SJCRH30 (cell line): ENCODE measurements around the gene AP3B1. TPM values are rescaled to one million over a fixed set of nuclear protein-coding genes. Genes with fewer than 3 reads are reported as not detected.

ENCODE experiments used
- DNase-seq, 2 experiments: peaks; one replicate each; pipeline ENCODE4 v3.0.0-alpha.2; 2015 to 2020
- H3K27ac ChIP-seq: fragments of 250-450 bp; sonication (Bioruptor Pico); 2 replicates; pipeline ENCODE4 v1.5.1; 2020; ENCODE audit warnings: mild to moderate bottlenecking, moderate library complexity
- H3K27me3 ChIP-seq: fragments of 250-450 bp; sonication (Bioruptor Pico); 2 replicates; pipeline ENCODE4 v1.5.1; 2020; ENCODE audit warnings: mild to moderate bottlenecking, moderate library complexity
- H3K36me3 ChIP-seq: fragments of 250-450 bp; sonication (Bioruptor Pico); 2 replicates; pipeline ENCODE4 v1.5.1; 2020; ENCODE audit warnings: mild to moderate bottlenecking, moderate library complexity
- H3K4me1 ChIP-seq: fragments of 250-450 bp; sonication (Bioruptor Pico); 2 replicates; pipeline ENCODE4 v1.5.1; 2020; ENCODE audit warnings: mild to moderate bottlenecking, moderate library complexity
- H3K4me3 ChIP-seq: fragments of 250-450 bp; sonication (Bioruptor Pico); 2 replicates; pipeline ENCODE4 v1.5.1; 2020; ENCODE audit warnings: mild to moderate bottlenecking, moderate library complexity
- H3K9me3 ChIP-seq: fragments of 250-450 bp; sonication (Bioruptor Pico); replicated peaks from 2 replicates; pipeline ENCODE4 v1.5.1; 2020; ENCODE audit warnings: mild to moderate bottlenecking, moderate library complexity
- total RNA-seq: library from RNA; depleted of rRNA; stranded (reverse); fragments of >200 nt; shearing (Covaris generic); gene quantifications from 2 replicates; pipeline ENCODE4 v1.2.3, GENCODE V29; 2014

AP3B1 gene
- total RNA-seq, 1 experiment from 2014 or later = 93.0 TPM

- H3K36me3 ChIP-seq = peaks cover 8% of the 10 kb centered on the region
- no peak overlapping the region for H3K4me3 ChIP-seq
- no peaks in the 10 kb centered on the region for H3K27me3 ChIP-seq
- no peaks in the 10 kb centered on the region for H3K9me3 ChIP-seq
- no peak for DNase-seq
- H3K4me1 ChIP-seq = no peaks in the 10 kb centered on the region
- H3K27ac ChIP-seq = no peak overlapping the region
Measured at GRCh38 chr5:78242001-78242400, 52.5 kb downstream of the AP3B1 start.

DNA sequence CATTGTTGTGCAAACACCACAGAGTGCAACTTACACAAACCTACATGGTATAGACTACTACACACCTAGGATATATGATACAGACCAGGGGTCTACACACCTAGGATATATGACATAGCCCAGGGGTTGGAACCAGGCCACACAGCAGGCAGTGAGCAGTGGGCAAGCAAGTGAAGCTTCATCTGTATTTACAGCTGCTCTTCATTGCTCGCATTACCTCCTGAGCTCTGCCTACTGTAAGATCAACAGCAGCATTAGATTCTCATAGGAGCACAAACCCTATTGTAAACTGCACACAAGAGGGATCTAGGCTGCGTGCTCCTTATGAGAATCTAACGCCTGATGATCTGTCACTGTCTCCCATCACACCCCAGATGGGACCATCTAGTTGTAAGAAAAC, 56.6 kb downstream of the AP3B1 start:
- Histone ChIP-seq H3K4me1 (no peaks in the 10 kb centered on the region), H3K4me3 (no peak overlapping the region), H3K36me3 (peaks cover 10% of the 10 kb centered on the region), H3K27me3 (no peaks in the 10 kb centered on the region), H3K9me3 (no peaks in the 10 kb centered on the region), H3K27ac (no peak overlapping the region)
- no peak for DNase-seq

GRCh38 chr5:78236046-78236445, 58.5 kb downstream of the AP3B1 start:
- H3K4me1 ChIP-seq = no peaks in the 10 kb centered on the region
- DNase-seq = no peak
- peaks cover 10% of the 10 kb centered on the region for H3K36me3 ChIP-seq
- no peaks in the 10 kb centered on the region for H3K9me3 ChIP-seq
- no peak overlapping the region for H3K4me3 ChIP-seq
- no peaks in the 10 kb centered on the region for H3K27me3 ChIP-seq
- no peak overlapping the region for H3K27ac ChIP-seq

- H3K27ac ChIP-seq = no peak overlapping the region
- no peaks in the 10 kb centered on the region for H3K27me3 ChIP-seq
- no peaks in the 10 kb centered on the region for H3K4me1 ChIP-seq
- no peak overlapping the region for H3K4me3 ChIP-seq
- peaks cover 10% of the 10 kb centered on the region for H3K36me3 ChIP-seq
- no peaks in the 10 kb centered on the region for H3K9me3 ChIP-seq
- no peak for DNase-seq
Measured at GRCh38 chr5:78235289-78235688, 59.2 kb downstream of the AP3B1 start.

DNA sequence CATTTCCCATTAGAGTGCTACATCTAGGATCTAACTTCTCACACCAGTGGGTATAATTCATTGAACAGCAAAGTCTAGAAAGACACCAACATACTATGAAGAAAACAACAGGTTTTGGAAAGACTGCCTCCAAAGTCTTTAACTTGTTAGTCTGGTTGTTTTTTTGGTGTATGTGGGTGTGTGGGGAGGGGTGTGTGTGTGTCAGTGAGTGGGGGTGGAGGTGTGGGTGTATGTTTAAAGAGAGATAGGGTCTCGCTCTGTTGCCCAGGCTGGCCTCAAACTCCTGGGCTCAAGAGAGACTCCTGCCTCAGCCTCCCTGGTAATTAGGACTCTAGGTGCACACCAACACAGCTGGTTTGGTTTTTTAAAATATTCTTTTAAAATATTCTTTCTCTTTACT, 59.7 kb downstream of the AP3B1 start:
- Histone ChIP-seq H3K36me3 (peaks cover 6% of the 10 kb centered on the region), H3K4me1 (no peaks in the 10 kb centered on the region), H3K27ac (no peak overlapping the region), H3K9me3 (no peaks in the 10 kb centered on the region), H3K27me3 (no peaks in the 10 kb centered on the region), H3K4me3 (no peak overlapping the region)
- DNase-seq = no peak

DNA sequence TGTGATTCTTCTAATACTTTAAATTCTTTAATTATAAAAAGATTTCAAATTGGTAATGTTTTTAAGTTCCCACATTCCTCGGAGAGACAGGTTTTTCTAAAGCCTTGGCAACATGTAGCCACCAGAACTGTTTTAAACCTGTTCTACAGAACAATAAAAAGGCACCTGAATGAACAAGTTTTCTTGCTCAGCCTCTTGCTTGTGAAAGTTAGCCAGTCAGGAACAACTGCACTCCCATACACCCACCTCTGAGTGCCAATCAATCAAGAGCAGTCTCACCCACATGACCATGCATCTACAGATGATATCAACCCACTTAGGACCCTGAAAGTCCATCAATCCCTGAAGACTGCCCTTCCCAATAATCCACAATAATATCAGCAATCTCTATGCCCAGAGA, 62.3 kb downstream of the AP3B1 start:
- H3K27ac ChIP-seq = no peak overlapping the region

DNA sequence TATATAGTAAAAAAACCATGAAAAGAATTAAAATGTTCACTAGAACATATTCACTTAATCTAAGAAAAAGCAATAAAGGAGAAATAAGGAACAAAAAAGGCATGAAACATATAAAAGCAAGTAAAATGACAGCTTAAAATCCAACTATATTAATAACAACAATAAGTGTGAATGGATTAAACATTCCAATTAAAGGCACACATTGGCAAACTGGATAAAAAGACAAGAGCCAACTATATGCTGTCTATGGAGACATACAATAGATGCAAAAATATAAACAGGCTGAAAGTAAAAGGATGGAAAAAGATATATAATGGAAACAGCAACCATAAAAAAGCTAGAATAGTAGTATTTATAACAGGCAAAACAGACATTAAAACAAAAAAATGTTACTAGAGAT, 70.1 kb downstream of the AP3B1 start:
- H3K9me3 ChIP-seq = no peaks in the 10 kb centered on the region
- H3K4me3 ChIP-seq = no peak overlapping the region
- H3K27ac ChIP-seq = no peak overlapping the region
- no peak for DNase-seq
- H3K27me3 ChIP-seq = no peaks in the 10 kb centered on the region
- peaks cover 41% of the 10 kb centered on the region for H3K36me3 ChIP-seq
- H3K4me1 ChIP-seq = no peaks in the 10 kb centered on the region

More for the DNA sequence above, 62.3 kb downstream of the AP3B1 start:
- H3K27me3 ChIP-seq = no peaks in the 10 kb centered on the region
- H3K9me3 ChIP-seq = no peaks in the 10 kb centered on the region
- DNase-seq = no peak
- H3K4me3 ChIP-seq = no peak overlapping the region
- H3K36me3 ChIP-seq = peaks cover 4% of the 10 kb centered on the region; the same call in 1 of the 2 replicates
- H3K4me1 ChIP-seq = no peaks in the 10 kb centered on the region

DNA sequence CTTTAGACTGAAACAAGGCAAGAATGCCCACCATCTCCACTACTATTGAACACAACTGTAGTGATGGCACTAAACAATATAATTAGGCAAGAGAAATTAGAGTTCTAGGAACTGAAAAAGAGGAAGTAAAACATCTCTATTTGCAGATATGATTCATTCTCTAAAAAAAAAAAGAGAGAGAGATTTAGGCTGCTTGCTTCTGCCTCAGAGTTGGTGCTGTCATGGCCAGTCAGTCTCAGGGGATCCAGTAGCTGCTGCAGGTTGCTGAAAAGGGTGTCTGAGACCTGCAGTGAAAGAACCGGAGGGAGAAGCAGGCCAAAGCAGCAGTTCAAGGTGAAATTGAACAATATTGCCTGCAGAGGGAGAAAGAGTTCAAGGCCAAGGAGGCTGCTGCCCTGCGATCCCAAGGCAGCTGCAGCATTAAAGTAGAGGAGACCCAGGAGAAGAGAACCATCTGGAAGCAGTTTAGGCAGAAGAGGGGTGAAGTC, 72.5 kb downstream of the AP3B1 start:
- Histone ChIP-seq H3K4me3 (no peak overlapping the region), H3K27ac (no peak overlapping the region), H3K4me1 (no peaks in the 10 kb centered on the region), H3K9me3 (no peaks in the 10 kb centered on the region), H3K27me3 (no peaks in the 10 kb centered on the region), H3K36me3 (peaks cover 48% of the 10 kb centered on the region)
- peak in 1 of 2 experiments; percentile 5 for DNase-seq

- Histone ChIP-seq H3K36me3 (peaks cover 45% of the 10 kb centered on the region), H3K9me3 (no peaks in the 10 kb centered on the region), H3K4me3 (no peak overlapping the region)
Measured at GRCh38 chr5:78221467-78221866, 73.0 kb downstream of the AP3B1 start.

GRCh38 chr5:78215972-78216371, 78.5 kb downstream of the AP3B1 start:
- Histone ChIP-seq H3K4me3 (no peak overlapping the region), H3K9me3 (no peaks in the 10 kb centered on the region), H3K4me1 (no peaks in the 10 kb centered on the region), H3K27ac (no peak overlapping the region), H3K36me3 (peaks cover 23% of the 10 kb centered on the region), H3K27me3 (no peaks in the 10 kb centered on the region)
- no peak for DNase-seq

More at GRCh38 chr5:78221467-78221866, 73.0 kb downstream of the AP3B1 start:
- Histone ChIP-seq H3K4me1 (no peaks in the 10 kb centered on the region), H3K27me3 (no peaks in the 10 kb centered on the region), H3K27ac (no peak overlapping the region)
- DNase-seq = no peak

DNA sequence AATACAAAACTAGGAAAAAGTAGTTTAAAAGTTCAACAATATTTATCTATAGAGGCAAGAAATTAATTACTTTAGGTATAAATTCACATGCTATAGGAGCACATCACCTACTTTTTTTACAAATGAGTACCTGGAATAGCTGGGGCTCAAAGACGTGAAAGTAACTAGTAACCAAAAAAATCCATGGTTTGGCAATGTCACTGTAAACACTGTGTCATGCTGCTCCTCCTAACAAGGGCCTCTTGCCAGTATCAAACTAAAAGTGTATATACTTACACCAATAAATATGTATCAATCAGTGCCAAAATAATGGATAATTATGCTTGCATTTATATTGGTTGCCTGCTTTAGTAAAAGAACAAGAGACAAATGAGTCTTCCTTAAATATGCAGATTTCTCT, 78.9 kb downstream of the AP3B1 start:
- no peak for DNase-seq
- Histone ChIP-seq H3K4me3 (no peak overlapping the region), H3K36me3 (peaks cover 22% of the 10 kb centered on the region), H3K27ac (no peak overlapping the region), H3K4me1 (no peaks in the 10 kb centered on the region), H3K27me3 (no peaks in the 10 kb centered on the region), H3K9me3 (no peaks in the 10 kb centered on the region)

- DNase-seq = no peak
- H3K36me3 ChIP-seq = peaks cover 20% of the 10 kb centered on the region
- no peaks in the 10 kb centered on the region for H3K27me3 ChIP-seq
- no peak overlapping the region for H3K4me3 ChIP-seq
- no peaks in the 10 kb centered on the region for H3K9me3 ChIP-seq
- no peaks in the 10 kb centered on the region for H3K4me1 ChIP-seq
- H3K27ac ChIP-seq = no peak overlapping the region
Measured at GRCh38 chr5:78213799-78214198, 80.7 kb downstream of the AP3B1 start.

DNA sequence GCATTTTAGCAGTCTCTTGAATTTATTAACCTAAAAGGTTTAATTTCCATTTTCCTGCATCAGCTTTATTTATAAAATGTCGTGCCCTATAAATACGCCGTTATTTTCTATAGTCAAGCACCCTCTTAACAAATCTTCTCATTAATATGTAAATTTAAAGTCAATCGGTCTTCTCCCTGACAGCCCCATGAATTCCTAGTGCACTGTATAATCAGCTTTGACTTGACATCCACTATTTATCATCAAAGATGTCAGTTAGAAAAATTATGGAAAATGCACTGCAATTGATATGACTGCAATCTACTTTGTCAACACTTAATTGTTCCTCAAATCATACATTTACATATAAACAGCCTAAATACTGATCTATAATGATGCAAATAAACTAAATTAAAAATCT, 83.4 kb downstream of the AP3B1 start:
- no peak overlapping the region for H3K4me3 ChIP-seq
- no peaks in the 10 kb centered on the region for H3K27me3 ChIP-seq
- no peaks in the 10 kb centered on the region for H3K4me1 ChIP-seq
- no peak for DNase-seq
- H3K9me3 ChIP-seq = no peaks in the 10 kb centered on the region
- H3K27ac ChIP-seq = no peak overlapping the region
- peaks cover 23% of the 10 kb centered on the region for H3K36me3 ChIP-seq

- DNase-seq = no peak
Measured at GRCh38 chr5:78204241-78204640, 90.3 kb downstream of the AP3B1 start.

GRCh38 chr5:78203815-78204214, 90.7 kb downstream of the AP3B1 start:
- H3K27ac ChIP-seq = no peak overlapping the region
- no peaks in the 10 kb centered on the region for H3K27me3 ChIP-seq
- H3K4me3 ChIP-seq = no peak overlapping the region
- no peaks in the 10 kb centered on the region for H3K9me3 ChIP-seq
- peaks cover 48% of the 10 kb centered on the region for H3K36me3 ChIP-seq
- DNase-seq = no peak
- no peaks in the 10 kb centered on the region for H3K4me1 ChIP-seq

More at GRCh38 chr5:78204241-78204640, 90.3 kb downstream of the AP3B1 start:
- no peak overlapping the region for H3K27ac ChIP-seq
- H3K36me3 ChIP-seq = peaks cover 48% of the 10 kb centered on the region
- H3K9me3 ChIP-seq = no peaks in the 10 kb centered on the region
- no peak overlapping the region for H3K4me3 ChIP-seq
- H3K27me3 ChIP-seq = no peaks in the 10 kb centered on the region
- no peaks in the 10 kb centered on the region for H3K4me1 ChIP-seq

DNA sequence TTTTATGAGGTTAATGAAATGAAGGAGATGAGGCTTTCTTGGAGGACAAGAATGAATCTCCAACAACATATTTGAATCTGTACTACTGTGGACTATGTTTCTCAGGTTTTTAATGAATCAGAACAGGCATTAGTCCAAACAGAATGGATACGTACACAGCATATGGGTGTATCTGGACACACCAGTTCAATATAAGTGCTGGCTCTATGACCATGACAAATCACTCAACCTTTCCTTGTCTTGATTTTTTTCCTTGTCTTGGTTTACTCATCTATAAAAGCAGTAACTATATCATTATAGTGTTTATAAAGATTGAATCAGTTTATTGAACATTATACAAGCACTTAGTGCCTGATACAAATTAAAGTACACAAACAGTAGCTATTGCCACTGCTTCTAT, 104.1 kb downstream of the AP3B1 start:
- Histone ChIP-seq H3K36me3 (0 out of 2 replicates have a peak, but pooled peaks cover 6% of the 10 kb centered on the region), H3K27ac (no peak overlapping the region), H3K9me3 (no peaks in the 10 kb centered on the region; the same call in 1 of the 2 replicates), H3K4me3 (no peak overlapping the region), H3K27me3 (no peaks in the 10 kb centered on the region), H3K4me1 (no peaks in the 10 kb centered on the region)
- DNase-seq = no peak
